Suprapubic skin (tissue), 4 donors: ENCODE data around the gene CLSTN3. TPM values are rescaled to one million over a fixed set of nuclear protein-coding genes. Genes with fewer than 3 reads are reported as not detected.

Experiments
- DNase-seq, 2 donors: peaks; one replicate each; pipeline ENCODE4 v3.0.0-alpha.2; 2019; ENCODE audit warnings: low spot score in 2 of 2
- H3K27ac ChIP-seq: fragments of 200-600 bp; sonication (generic); one replicate; pipeline ENCODE4 v1.5.1; 2019
- H3K27me3 ChIP-seq: fragments of 200-600 bp; sonication (generic); one replicate; pipeline ENCODE4 v1.5.1; 2019
- H3K36me3 ChIP-seq: fragments of 200-600 bp; sonication (generic); one replicate; pipeline ENCODE4 v1.5.1; 2019
- H3K4me1 ChIP-seq: fragments of 200-600 bp; sonication (generic); one replicate; pipeline ENCODE4 v1.5.1; 2019
- H3K4me3 ChIP-seq: fragments of 200-600 bp; sonication (generic); one replicate; pipeline ENCODE4 v1.5.1; 2019; ENCODE audit warnings: mild to moderate bottlenecking
- H3K9me3 ChIP-seq: fragments of 200-600 bp; sonication (generic); one replicate; pipeline ENCODE4 v1.5.1; 2019
- CTCF ChIP-seq, 2 donors: fragments of 200-600 bp in 1 of 2; fragments of 450-650 bp in 1 of 2; sonication (generic) in 1 of 2; IDR thresholded peaks; one replicate each; pipeline ENCODE4 v1.5.1; 2016 to 2019; ENCODE audit warnings: antibody characterized with exemption in 2 of 2, mild to moderate bottlenecking in 1 of 2, moderate library complexity in 1 of 2
- EP300 ChIP-seq: sonication (generic); formaldehyde crosslinking; IDR thresholded peaks from one replicate; pipeline ENCODE4 v1.6.1; 2017; ENCODE audit warnings: antibody characterized with exemption
- POLR2A ChIP-seq, 2 donors: fragments of 450-650 bp; IDR thresholded peaks; one replicate each; pipeline ENCODE4 v1.6.1; 2017; ENCODE audit warnings: antibody characterized with exemption in 2 of 2, mild to moderate bottlenecking in 2 of 2, moderate library complexity in 2 of 2
- POLR2AphosphoS5 ChIP-seq, 3 donors: sonication (generic); formaldehyde crosslinking; IDR thresholded peaks; one replicate each; pipeline ENCODE4 v1.6.1; 2017; ENCODE audit warnings: antibody characterized with exemption in 3 of 3
- WGBS: methylation state at CpG from one replicate; pipeline ENCODE4 v1.1.5; 2018; 5-methylcytosine and 5-hydroxymethylcytosine counted together
- total RNA-seq, 4 donors: library from RNA; depleted of rRNA; stranded (reverse); fragments of >200 nt; gene quantifications; one replicate each; pipeline ENCODE4 v1.1.0, GENCODE V29; 2016

CLSTN3 gene
- total RNA-seq, 4 donors from 2014 or later: 29.9 to 69.8 (median 39.1) TPM

GRCh38 chr12:7188562-7189397, 58.6 kb downstream of the CLSTN3 start:
- TF ChIP-seq CTCF (IDR thresholded peaks at IDR 0.05) (peak; percentile 27 to 59), EP300 (no peak)
- Histone ChIP-seq H3K9me3 (no peaks in the 10 kb centered on the region), H3K4me1 (peaks cover 28% of the 10 kb centered on the region), H3K36me3 (peaks cover 11% of the 10 kb centered on the region), H3K27ac (peak overlapping the region; percentile 92), H3K4me3 (peak overlapping the region; percentile 76), H3K27me3 (no peaks in the 10 kb centered on the region)
- peak in 1 of 2 donors; percentile 79 for DNase-seq
- 0% methylated on average over 20 of the region's 21 CpGs for WGBS

GRCh38 chr12:7189398-7190267, 59.5 kb downstream of the CLSTN3 start, which contains the start of gene PEX5:
Gene PEX5 (plus strand): TSS chr12:7189686. CDS start chr12:7190378, 692 bp downstream.
- WGBS: under 1% methylated on average over 19 of the region's 68 CpGs
- no peaks in the 10 kb centered on the region for H3K27me3 ChIP-seq
- TF ChIP-seq POLR2A (IDR thresholded peaks at IDR 0.05) (peak in 1 of 2 donors; percentile 17), POLR2AphosphoS5 (IDR thresholded peaks at IDR 0.05) (no peak)
- no peaks in the 10 kb centered on the region for H3K9me3 ChIP-seq
- H3K4me1 ChIP-seq: peaks cover 28% of the 10 kb centered on the region
- peak within 1 kb of the TSS; percentile 92 for H3K27ac ChIP-seq
- H3K36me3 ChIP-seq: peaks cover 11% of the 10 kb centered on the region
- DNase-seq: peak; percentile 90
- H3K4me3 ChIP-seq: peak within 1 kb of the TSS; percentile 76

- 36% methylated on average over 16 of the region's 17 CpGs for WGBS
- Histone ChIP-seq H3K27ac (peak overlapping the region; percentile 92), H3K9me3 (no peaks in the 10 kb centered on the region), H3K4me1 (peaks cover 28% of the 10 kb centered on the region), H3K27me3 (no peaks in the 10 kb centered on the region), H3K4me3 (peak overlapping the region; percentile 76), H3K36me3 (peaks cover 11% of the 10 kb centered on the region)
- DNase-seq: peak in 1 of 2 donors; percentile 74
- TF ChIP-seq CTCF (IDR thresholded peaks at IDR 0.05) (no peak), POLR2A (IDR thresholded peaks at IDR 0.05) (no peak), EP300 (no peak), POLR2AphosphoS5 (IDR thresholded peaks at IDR 0.05) (no peak)
These were observed 60.3 kb downstream of the CLSTN3 start for GRCh38 chr12:7190268-7191055.

GRCh38 chr12:7193674-7194073, 63.5 kb downstream of the CLSTN3 start:
- H3K9me3 ChIP-seq: no peaks in the 10 kb centered on the region
- TF ChIP-seq CTCF (IDR thresholded peaks at IDR 0.05) (no peak), EP300 (no peak), POLR2AphosphoS5 (IDR thresholded peaks at IDR 0.05) (no peak), POLR2A (IDR thresholded peaks at IDR 0.05) (no peak)
- no peak overlapping the region for H3K4me3 ChIP-seq
- no peak for DNase-seq
- H3K27me3 ChIP-seq: no peaks in the 10 kb centered on the region
- peaks cover 22% of the 10 kb centered on the region for H3K36me3 ChIP-seq
- WGBS: 68% methylated on average over 2 of the region's 2 CpGs
- peaks cover 22% of the 10 kb centered on the region for H3K4me1 ChIP-seq
- no peak overlapping the region for H3K27ac ChIP-seq

GRCh38 chr12:7197841-7198240, 67.7 kb downstream of the CLSTN3 start:
- H3K27me3 ChIP-seq: no peaks in the 10 kb centered on the region
- no peaks in the 10 kb centered on the region for H3K4me1 ChIP-seq
- TF ChIP-seq EP300: no peak
- TF ChIP-seq POLR2AphosphoS5 (IDR thresholded peaks at IDR 0.05): no peak
- TF ChIP-seq CTCF (IDR thresholded peaks at IDR 0.05): no peak
- no peak for TF ChIP-seq POLR2A (IDR thresholded peaks at IDR 0.05)
- H3K36me3 ChIP-seq: peaks cover 33% of the 10 kb centered on the region
- no peak overlapping the region for H3K4me3 ChIP-seq
- DNase-seq: no peak
- no peaks in the 10 kb centered on the region for H3K9me3 ChIP-seq
- WGBS: 87% methylated on average over 2 of the region's 2 CpGs
- no peak overlapping the region for H3K27ac ChIP-seq
